Hematopoietic multipotent progenitor cell treated with erythropoietin and hydrocortisone succinate and interleukin-3 and kit ligand, for 15 days (in vitro differentiated cells): ENCODE results near the gene PRSS23.
"Not testable (repeated sequence)": the region's sequence is repeated elsewhere in the genome, so short reads cannot be mapped to it uniquely, and the experiment has no call there.

Experiments
- DNase-seq: peaks from one replicate; pipeline ENCODE4 v3.0.0-alpha.2; 2015; ENCODE audit warnings: low spot score

The PRSS23 gene

GRCh38 chr11:86814775-86815174 is 14.4 kb downstream of the PRSS23 start:
- no peak for DNase-seq

GRCh38 chr11:86815726-86816125 is 15.4 kb downstream of the PRSS23 start:
- DNase-seq, result no peak

DNA sequence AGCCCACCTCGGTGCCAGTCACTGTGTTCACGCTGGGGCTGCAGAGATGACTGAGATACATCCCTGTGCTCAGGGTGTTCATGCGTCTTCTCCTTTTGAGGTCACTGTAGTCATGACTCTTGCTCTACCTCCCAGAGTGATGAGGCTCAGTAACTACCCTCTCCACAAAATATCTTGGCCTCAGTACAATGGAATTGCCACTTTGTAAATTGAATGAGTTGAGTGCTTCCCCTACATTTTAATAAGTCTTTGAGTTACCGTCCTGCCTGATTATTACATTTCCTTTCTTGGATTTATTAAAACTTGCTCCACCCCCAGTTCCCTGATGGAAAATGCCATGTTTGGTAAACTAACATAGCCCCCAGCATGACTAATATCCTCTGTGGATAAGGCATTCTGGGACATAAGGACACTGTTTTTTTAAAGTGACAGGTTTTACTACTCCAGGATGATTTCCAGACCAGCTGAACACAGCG is 15.9 kb downstream of the PRSS23 start:
- no peak for DNase-seq

DNA sequence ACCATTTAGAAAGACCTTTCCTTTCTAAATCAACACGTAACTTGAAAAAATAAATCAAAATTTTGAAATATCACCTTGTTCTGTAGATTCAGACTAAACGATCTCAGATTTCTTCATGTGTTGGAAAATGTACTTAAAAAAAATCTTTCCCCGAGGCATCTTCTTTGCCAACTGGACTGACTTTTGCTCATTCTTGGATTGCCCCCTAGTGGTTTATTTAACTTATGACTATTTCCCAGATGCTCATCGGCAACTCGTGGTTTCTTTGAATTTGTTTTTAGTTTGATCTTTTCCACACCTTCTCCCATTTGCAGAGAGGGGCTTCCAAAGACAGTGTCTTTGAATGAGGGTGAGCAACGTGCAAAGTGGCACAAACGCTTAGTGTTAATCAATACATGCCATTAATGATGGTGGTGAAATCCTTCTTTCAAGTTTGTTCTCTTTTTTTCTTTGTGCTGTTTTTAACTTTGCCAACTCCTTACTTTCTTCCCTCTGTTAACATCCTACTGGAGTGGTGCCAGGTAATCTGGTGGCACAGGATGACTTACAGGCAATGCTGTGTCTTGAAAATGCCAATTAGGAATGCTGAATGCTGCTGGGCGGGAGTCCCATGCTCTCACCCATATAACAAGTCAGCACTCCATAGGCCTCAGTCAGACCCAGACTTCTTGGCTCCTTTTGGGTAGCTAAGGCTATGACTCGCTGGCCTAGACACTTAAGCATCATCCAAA is 18.3 kb downstream of the PRSS23 start:
- peak; percentile 52 for DNase-seq

DNA sequence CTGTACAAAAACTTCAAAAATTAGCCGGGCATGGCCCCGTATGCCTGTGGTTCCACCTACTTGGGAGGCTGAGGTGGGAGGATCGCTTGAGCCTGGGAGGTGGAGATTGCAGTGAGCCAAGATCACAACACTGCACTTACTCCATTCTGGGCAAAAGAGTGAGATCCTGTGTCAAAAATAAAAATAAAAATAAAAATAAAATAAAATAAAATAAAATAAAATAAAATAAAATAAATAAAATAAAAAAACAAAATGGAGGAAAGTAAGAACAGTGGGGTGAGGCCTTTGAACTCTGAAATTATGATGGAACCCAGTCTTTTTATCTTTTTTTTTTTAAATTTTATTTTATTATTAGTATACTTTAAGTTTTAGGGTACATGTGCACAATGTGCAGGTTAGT is 23.8 kb downstream of the PRSS23 start:
- DNase-seq, result not testable (repeated sequence)

- DNase-seq, result not testable (repeated sequence)
Measured at GRCh38 chr11:86834376-86834775, 34.0 kb downstream of the PRSS23 start.

GRCh38 chr11:86844762-86845508 is 44.6 kb downstream of the PRSS23 start:
- DNase-seq, result not testable (repeated sequence)

GRCh38 chr11:86848132-86848531 is 47.8 kb downstream of the PRSS23 start:
- DNase-seq, result no peak

- DNase-seq, result no peak
Measured at GRCh38 chr11:86849679-86850078, 49.3 kb downstream of the PRSS23 start.
